ENCODE measurements around the gene LDAH.
A peak's percentile ranks its signal among the peaks of the same experiment; 100 is the strongest.

LDAH gene

GRCh38 chr2:20771299-20771698 lies 51.6 kb downstream of the LDAH start:
- no peak for DNase-seq

- DNase-seq, result no peak
Observed at GRCh38 chr2:20766798-20767644, 55.9 kb downstream of the LDAH start.

- DNase-seq, result no peak
Observed at GRCh38 chr2:20766213-20766612, 56.7 kb downstream of the LDAH start.

- DNase-seq, result no peak
Observed at GRCh38 chr2:20762945-20763683, 59.8 kb downstream of the LDAH start.

DNA sequence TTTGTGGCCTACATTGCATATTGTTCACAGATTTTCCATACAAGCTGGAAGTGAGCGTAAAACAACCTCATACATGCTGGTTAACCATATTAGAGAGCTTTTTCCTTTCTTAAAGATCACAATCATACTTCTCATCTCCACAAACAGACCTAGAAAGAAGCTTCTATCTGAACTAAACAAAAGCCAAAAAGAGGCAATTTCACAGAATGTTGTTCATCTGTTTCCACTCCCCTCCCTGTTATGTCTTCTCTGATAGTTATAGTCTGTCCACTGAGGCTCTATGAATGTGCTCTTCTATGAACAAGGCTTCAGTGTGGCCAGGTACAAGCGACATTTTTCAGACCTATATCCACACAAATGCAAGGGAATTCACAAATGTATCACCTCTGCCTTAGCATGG lies 63.4 kb downstream of the LDAH start:
- DNase-seq, result no peak

DNA sequence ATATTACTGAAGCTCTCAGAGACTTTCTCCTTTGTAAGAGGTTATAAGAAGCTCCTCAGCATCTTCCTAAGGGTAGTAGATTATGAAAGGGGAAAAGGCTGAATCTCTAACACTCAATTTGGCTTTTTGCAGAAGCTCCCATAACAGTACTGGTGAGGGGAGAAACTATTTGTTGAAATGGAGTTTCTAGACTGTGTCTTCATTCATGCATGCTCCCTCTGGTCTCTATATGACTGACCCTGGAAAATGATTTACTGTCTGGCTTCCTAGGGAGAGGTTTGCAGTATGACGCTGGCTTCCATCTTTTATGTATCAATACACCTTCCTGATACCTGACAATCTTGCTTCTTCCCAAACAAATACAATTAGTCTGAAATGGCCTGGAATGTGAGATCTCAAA lies 63.9 kb downstream of the LDAH start:
- DNase-seq, result no peak

DNA sequence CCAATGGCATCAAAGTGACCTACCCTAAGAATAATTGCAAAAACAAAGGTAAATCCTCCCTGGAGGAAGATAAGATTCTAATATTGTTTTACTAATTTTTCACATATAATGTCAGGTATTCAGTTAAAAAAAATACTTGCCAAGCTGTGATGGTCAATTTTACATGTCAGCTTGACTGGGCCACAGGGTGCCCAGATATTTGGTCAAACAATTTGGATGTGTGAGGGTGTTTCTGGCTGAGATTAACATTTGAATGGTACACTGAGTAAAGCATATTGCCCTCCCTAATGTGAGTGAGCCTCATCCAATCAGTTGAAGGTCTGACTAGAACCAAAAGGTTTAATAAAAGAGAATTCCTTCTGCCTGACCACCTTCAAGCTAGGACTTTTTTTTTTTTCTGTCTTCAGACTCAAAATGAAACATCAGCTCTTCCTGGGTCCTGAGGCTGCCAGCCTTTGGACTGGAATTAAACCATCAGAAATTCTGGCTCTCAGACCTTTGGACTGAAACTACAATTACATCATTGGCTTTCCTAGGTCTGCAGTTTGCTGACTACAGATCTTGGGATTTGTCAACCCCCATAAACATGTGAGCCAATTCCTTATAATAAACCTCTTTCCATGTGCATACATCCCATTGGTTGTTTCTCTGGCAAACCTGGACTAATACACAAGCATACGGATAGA lies 65.4 kb downstream of the LDAH start:
- no peak for DNase-seq

DNA sequence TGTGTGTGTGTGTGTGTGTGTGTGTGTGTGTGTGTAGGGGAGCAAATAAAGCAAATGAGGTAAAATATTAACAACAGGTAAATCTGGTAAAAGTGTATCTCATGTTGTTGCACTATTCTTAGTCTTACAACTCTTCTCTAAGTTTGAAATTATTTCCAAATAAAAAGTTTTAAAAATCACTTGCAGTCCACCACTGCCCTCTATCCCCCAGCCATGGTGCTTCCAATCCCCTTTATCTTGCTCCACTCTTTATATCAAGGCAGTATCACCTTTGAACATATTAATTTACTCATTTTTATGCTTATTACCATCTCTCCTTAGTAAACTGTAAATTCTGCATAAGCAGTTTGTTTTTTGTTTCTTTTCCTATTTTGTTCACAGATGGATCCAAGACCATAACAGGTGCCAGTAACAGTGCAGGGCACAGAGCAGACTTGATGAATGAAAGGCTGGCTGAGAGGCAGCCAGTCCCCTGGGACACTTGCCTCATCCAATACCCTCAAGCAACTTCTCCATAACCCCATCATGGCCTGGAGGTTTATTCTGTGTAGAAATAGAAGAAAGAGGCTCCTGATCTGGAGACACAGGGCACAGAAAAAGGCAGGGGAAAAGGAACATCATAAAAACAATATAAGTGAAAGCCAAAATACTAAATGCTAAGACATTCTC lies 67.6 kb downstream of the LDAH start:
- DNase-seq, result no peak

DNA sequence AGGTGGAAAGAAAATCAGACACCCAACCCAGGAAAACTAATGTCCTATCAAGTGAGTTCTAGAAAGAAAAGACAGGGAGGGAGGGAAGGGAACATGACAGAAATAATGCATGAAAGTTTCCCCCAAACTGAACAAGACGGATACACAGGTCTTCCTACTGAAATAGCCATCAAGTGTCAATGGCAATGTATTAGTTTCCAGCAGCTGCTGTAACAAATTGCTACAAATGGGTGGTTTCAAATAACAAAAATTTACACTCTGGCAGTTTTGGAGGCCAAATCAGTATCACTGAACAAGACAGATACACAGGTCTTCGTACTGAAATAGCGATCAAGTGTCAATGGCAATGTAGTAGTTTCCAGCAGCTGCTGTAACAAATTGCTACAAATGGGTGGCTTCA lies 70.6 kb downstream of the LDAH start:
- no peak for DNase-seq

- DNase-seq, result no peak
Observed at GRCh38 chr2:20747317-20747716, 75.6 kb downstream of the LDAH start.

- no peak for DNase-seq
Observed at GRCh38 chr2:20745924-20746555, 76.9 kb downstream of the LDAH start.

DNA sequence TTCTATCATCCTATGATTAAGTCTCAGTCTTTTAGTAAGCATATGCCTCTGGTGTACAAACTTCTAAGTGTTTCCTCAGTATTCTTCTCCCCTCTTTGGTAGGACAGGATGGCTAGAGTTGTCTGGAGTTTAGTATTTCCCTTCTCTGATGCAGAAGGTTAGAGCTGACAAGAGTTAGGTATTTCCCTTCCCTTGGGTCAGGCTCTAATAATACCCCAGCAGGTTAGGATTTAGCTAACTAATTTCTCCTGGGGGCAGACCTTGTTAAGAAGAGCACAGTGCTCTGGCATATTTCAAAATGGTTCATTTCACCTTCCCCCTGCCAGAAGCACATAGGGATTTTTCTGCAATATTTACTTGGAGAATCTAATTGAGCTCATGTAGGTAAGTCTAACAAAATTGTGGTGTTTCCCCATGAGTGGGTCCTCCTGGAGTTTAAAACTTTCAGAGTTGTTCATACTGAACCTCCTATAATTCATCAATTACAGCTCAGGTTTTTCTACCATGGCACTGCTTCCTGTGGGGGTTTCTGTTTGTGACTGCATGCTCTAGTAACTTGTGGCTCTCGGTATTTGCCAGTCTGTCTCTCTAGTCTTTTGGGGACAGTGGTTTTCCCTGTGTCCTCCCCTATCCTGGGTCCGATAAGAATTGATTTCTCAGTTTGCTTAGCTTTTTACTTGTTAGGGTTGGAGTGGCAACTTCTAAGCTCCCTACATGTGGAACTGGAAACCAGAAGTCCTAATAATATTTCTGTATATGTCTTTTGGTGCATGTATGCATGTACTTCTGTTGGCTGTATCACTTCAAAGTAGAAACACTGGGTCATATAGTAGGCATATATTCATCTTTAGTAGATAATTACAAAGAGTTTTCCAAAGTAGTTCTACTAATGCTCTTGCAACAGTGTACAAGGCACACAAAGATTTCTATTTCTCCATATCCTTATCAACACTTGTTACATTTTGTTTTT lies 78.2 kb downstream of the LDAH start:
- DNase-seq, result no peak

DNA sequence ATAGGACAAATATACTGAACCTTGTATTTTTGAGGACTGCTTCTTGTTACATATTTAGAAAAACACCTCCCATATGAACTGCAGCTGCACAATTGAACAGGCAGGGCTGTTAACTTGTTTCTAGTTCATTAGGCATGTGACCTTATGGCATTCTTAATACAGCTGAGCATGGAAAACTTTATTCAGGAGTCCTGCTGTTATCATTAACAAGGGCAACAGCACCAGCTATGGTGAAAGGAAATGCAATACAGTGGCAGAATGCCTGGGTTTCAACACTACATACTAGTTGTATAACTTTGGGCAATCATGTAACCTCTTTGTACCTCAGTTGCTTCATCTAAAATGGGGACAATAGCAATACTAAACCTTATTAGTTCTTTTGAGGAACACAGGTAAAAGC lies 84.1 kb downstream of the LDAH start:
- DNase-seq, result no peak

GRCh38 chr2:20737505-20737904 lies 85.4 kb downstream of the LDAH start:
- DNase-seq, result peak in 1 of 3 donors; percentile 3

- peak in 1 of 3 donors; percentile 3 for DNase-seq
Observed at GRCh38 chr2:20728114-20728758, 94.7 kb downstream of the LDAH start.

- no peak for DNase-seq
Observed at GRCh38 chr2:20726913-20727312, 96.0 kb downstream of the LDAH start.

GRCh38 chr2:20725782-20726181 lies 97.1 kb downstream of the LDAH start:
- DNase-seq, result no peak

- no peak for DNase-seq
Observed at GRCh38 chr2:20724500-20725053, 98.3 kb downstream of the LDAH start.

DNA sequence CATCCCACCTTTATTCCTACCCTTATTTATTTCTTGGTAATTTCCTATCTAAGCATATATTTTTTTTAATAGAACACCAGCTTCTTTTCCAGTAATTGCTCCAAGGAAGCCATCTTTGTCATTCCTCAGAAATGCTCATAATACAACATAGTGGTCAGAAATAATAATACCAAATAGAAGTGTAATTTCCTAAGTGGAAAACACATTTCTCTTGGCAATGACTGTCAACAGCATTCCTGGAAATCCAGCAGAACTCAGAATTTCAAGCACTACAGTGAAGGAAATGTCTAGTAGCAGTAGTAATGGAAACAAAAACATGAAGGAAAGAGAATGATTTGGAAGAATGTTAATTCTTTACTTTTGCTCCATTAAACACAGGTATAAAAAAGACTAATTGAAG lies 99.4 kb downstream of the LDAH start:
- DNase-seq, result no peak

GRCh38 chr2:20722592-20723240 lies 100.2 kb downstream of the LDAH start:
- DNase-seq, result no peak
